ENCODE measurements around the gene MARVELD1.

GRCh38 chr10:97766106-97766810 lies 52.7 kb downstream of the MARVELD1 start:
- TF ChIP-seq CTCF (IDR thresholded peaks at IDR 0.05) (no peak), EP300 (IDR thresholded peaks at IDR 0.05) (no peak), POLR2A (IDR thresholded peaks at IDR 0.05) (no peak)

Measured in ovary (tissue), 3 donors.